ENCODE measurements around the gene TMEM184A. TPM values are rescaled to one million over a fixed set of nuclear protein-coding genes. Genes with fewer than 3 reads are reported as not detected.

TMEM184A gene
- total RNA-seq, 1 experiment from 2014 or later: 16.5 TPM

GRCh38 chr7:1536743-1537534 lies 19.1 kb downstream of the TMEM184A start:
- Mint-ChIP-seq H3K4me3 (ENCODE audit: unreplicated experiment) (peak overlapping the region; percentile 65), H3K27ac (ENCODE audit: unreplicated experiment) (peak overlapping the region; percentile 88), H3K27me3 (ENCODE audit: insufficient read depth, unreplicated experiment) (no peaks in the 10 kb centered on the region), H3K4me1 (ENCODE audit: low read depth, unreplicated experiment) (peaks cover 11% of the 10 kb centered on the region), H3K36me3 (ENCODE audit: insufficient read depth, unreplicated experiment) (peaks cover 65% of the 10 kb centered on the region), H3K9me3 (ENCODE audit: unreplicated experiment) (no peaks in the 10 kb centered on the region)
- DNase-seq: peak; percentile 95 to 98
- ChIA-PET POLR2A (interaction anchor here (0.5 to 2.4 kb wide), 4 partner anchors 10 to 704 kb away, joined by 3 to 31 read pairs (median 4); partner anchors contain the start of genes PSMG3 and TMEM184A), CTCF (interaction anchor here (0.6 to 3.3 kb wide), 4 partner anchors 19 to 644 kb away, joined by 3 to 28 read pairs (median 5); partner anchors contain the start of gene TMEM184A)
- intact Hi-C loops (cut with micrococcal nuclease; ENCODE audit: unreplicated experiment): loop anchor here (1.0 kb wide), 1 partner anchor 18 kb away; no protein-coding TSS in a partner anchor
- H3K4me1 ChIP-seq: peaks cover 51% of the 10 kb centered on the region
- H3K9me3 ChIP-seq: no peaks in the 10 kb centered on the region
- H3K36me3 ChIP-seq (ENCODE audit: control insufficient read depth, insufficient read depth, low read length): peaks cover 1% of the 10 kb centered on the region
- H3K27me3 ChIP-seq (replicated peaks; ENCODE audit: control insufficient read depth, insufficient read depth, low read length): no peaks in the 10 kb centered on the region
- no peak for TF ChIP-seq CTCF (IDR thresholded peaks at IDR 0.05; ENCODE audit: insufficient read depth in 1 of 2, low read depth in 1 of 2, low read length in 1 of 2, severe bottlenecking in 1 of 2, unreplicated experiment in 1 of 2)
- H3K4me3 ChIP-seq (ENCODE audit: low read depth, low read length): peak overlapping the region; percentile 32
- BruUV-seq (replicated peaks): TSS peak; percentile 45

GRCh38 chr7:1536455-1536742 lies 19.6 kb downstream of the TMEM184A start:
- ChIA-PET POLR2A (interaction anchor here (0.5 to 2.4 kb wide), 3 partner anchors 19 to 705 kb away, joined by 4 to 31 read pairs (median 5); partner anchors contain the start of gene TMEM184A), CTCF (interaction anchor here (0.6 to 3.3 kb wide), 2 partner anchors 20 to 645 kb away, joined by 6 to 28 read pairs; partner anchors contain the start of gene TMEM184A)
- Histone ChIP-seq H3K4me3 (ENCODE audit: low read depth, low read length) (no peak overlapping the region), H3K36me3 (ENCODE audit: control insufficient read depth, insufficient read depth, low read length) (no peaks in the 10 kb centered on the region; the same call in 1 of the 2 replicates), H3K9me3 (no peaks in the 10 kb centered on the region), H3K27me3 (replicated peaks; ENCODE audit: control insufficient read depth, insufficient read depth, low read length) (no peaks in the 10 kb centered on the region), H3K4me1 (peaks cover 55% of the 10 kb centered on the region)
- Mint-ChIP-seq H3K27ac (ENCODE audit: unreplicated experiment) (peak overlapping the region; percentile 88), H3K9me3 (ENCODE audit: unreplicated experiment) (no peaks in the 10 kb centered on the region), H3K27me3 (ENCODE audit: insufficient read depth, unreplicated experiment) (no peaks in the 10 kb centered on the region), H3K36me3 (ENCODE audit: insufficient read depth, unreplicated experiment) (peaks cover 64% of the 10 kb centered on the region), H3K4me3 (ENCODE audit: unreplicated experiment) (peak overlapping the region; percentile 65), H3K4me1 (ENCODE audit: low read depth, unreplicated experiment) (peaks cover 11% of the 10 kb centered on the region)
- no peak for DNase-seq
- BruUV-seq (replicated peaks): no TSS peak
- TF ChIP-seq CTCF (IDR thresholded peaks at IDR 0.05; ENCODE audit: insufficient read depth in 1 of 2, low read depth in 1 of 2, low read length in 1 of 2, severe bottlenecking in 1 of 2, unreplicated experiment in 1 of 2): no peak
- intact Hi-C loops (cut with micrococcal nuclease; ENCODE audit: unreplicated experiment): no loop called here

- H3K4me1 Mint-ChIP-seq (ENCODE audit: low read depth, unreplicated experiment): peaks cover 11% of the 10 kb centered on the region
- intact Hi-C loops (cut with micrococcal nuclease; ENCODE audit: unreplicated experiment): no loop called here
- no peak for DNase-seq
These were observed 20.1 kb downstream of the TMEM184A start for GRCh38 chr7:1535701-1536454.

More at GRCh38 chr7:1535701-1536454, 20.1 kb downstream of the TMEM184A start:
- no peak for TF ChIP-seq CTCF (IDR thresholded peaks at IDR 0.05; ENCODE audit: insufficient read depth in 1 of 2, low read depth in 1 of 2, low read length in 1 of 2, severe bottlenecking in 1 of 2, unreplicated experiment in 1 of 2)
- no TSS peak for BruUV-seq (replicated peaks)
- Mint-ChIP-seq H3K27me3 (ENCODE audit: insufficient read depth, unreplicated experiment) (no peaks in the 10 kb centered on the region), H3K9me3 (ENCODE audit: unreplicated experiment) (no peaks in the 10 kb centered on the region), H3K4me3 (ENCODE audit: unreplicated experiment) (peak overlapping the region; percentile 65), H3K36me3 (ENCODE audit: insufficient read depth, unreplicated experiment) (peaks cover 60% of the 10 kb centered on the region), H3K27ac (ENCODE audit: unreplicated experiment) (peak overlapping the region; percentile 88)
- Histone ChIP-seq H3K27me3 (replicated peaks; ENCODE audit: control insufficient read depth, insufficient read depth, low read length) (no peaks in the 10 kb centered on the region), H3K4me1 (peaks cover 55% of the 10 kb centered on the region), H3K9me3 (no peaks in the 10 kb centered on the region), H3K36me3 (ENCODE audit: control insufficient read depth, insufficient read depth, low read length) (no peaks in the 10 kb centered on the region; the same call in 1 of the 2 replicates), H3K4me3 (ENCODE audit: low read depth, low read length) (no peak overlapping the region)
- POLR2A ChIA-PET: interaction anchor here (0.5 to 2.4 kb wide), 3 partner anchors 20 to 705 kb away, joined by 4 to 31 read pairs (median 5); partner anchors contain the start of gene TMEM184A
- CTCF ChIA-PET: interaction anchor here (0.6 to 3.3 kb wide), 2 partner anchors 20 to 645 kb away, joined by 6 to 28 read pairs; partner anchors contain the start of gene TMEM184A

Measured in Caco-2 (cell line).